ENCODE results near the gene ST6GALNAC6. TPM values are rescaled to one million over a fixed set of nuclear protein-coding genes. Genes with fewer than 3 reads are reported as not detected.

Gene ST6GALNAC6
- total RNA-seq, 1 donor = 85.0 TPM

DNA sequence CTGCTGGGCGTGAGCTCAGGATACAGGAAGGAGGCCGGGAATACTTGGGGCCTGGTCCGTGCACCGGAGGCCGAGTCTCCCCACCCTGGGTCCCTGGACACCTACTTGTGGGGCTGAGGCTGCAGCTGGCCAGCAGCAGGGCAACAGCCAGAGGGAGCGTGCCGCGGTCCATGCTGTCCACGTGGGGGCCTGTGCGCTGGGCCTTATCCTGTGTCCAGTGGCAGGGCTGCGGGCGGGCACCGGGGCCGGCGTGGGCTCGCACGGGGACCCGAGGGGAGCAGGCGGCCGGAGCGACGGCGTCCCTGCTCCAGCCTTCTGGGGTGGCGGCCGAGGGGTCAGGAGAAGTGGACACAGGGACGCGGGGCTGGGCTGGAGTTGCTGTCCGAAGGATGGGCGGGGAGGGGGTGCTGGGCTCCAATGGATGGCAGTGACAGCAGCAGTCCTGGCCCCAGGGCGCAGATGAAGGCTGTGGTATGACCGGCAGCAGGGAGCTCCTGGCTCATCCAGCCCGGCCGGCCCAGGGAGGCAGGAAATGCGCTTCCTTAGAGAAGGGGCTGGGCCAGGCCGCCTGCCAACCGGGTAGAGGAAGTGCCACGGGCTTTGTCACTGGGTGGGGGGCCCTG is 45.1 kb downstream of the ST6GALNAC6 start, which contains the start of gene ENG:
Gene ENG (minus strand): TSS at position 475 of the 623 bp plus-strand sequence. CDS start 303 bp downstream, at position 172.
- peak; percentile 60 for DNase-seq (ENCODE audit: low read depth)
- TF ChIP-seq, protein P1, sequence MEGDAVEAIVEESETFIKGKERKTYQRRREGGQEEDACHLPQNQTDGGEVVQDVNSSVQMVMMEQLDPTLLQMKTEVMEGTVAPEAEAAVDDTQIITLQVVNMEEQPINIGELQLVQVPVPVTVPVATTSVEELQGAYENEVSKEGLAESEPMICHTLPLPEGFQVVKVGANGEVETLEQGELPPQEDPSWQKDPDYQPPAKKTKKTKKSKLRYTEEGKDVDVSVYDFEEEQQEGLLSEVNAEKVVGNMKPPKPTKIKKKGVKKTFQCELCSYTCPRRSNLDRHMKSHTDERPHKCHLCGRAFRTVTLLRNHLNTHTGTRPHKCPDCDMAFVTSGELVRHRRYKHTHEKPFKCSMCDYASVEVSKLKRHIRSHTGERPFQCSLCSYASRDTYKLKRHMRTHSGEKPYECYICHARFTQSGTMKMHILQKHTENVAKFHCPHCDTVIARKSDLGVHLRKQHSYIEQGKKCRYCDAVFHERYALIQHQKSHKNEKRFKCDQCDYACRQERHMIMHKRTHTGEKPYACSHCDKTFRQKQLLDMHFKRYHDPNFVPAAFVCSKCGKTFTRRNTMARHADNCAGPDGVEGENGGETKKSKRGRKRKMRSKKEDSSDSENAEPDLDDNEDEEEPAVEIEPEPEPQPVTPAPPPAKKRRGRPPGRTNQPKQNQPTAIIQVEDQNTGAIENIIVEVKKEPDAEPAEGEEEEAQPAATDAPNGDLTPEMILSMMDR (IDR thresholded peaks at IDR 0.05; ENCODE audit: insufficient read depth, low read length) = peak; percentile 28
- H3K4me3 ChIP-seq (ENCODE audit: low read depth, low read length) = peak within 1 kb of the TSS; percentile 84

DNA sequence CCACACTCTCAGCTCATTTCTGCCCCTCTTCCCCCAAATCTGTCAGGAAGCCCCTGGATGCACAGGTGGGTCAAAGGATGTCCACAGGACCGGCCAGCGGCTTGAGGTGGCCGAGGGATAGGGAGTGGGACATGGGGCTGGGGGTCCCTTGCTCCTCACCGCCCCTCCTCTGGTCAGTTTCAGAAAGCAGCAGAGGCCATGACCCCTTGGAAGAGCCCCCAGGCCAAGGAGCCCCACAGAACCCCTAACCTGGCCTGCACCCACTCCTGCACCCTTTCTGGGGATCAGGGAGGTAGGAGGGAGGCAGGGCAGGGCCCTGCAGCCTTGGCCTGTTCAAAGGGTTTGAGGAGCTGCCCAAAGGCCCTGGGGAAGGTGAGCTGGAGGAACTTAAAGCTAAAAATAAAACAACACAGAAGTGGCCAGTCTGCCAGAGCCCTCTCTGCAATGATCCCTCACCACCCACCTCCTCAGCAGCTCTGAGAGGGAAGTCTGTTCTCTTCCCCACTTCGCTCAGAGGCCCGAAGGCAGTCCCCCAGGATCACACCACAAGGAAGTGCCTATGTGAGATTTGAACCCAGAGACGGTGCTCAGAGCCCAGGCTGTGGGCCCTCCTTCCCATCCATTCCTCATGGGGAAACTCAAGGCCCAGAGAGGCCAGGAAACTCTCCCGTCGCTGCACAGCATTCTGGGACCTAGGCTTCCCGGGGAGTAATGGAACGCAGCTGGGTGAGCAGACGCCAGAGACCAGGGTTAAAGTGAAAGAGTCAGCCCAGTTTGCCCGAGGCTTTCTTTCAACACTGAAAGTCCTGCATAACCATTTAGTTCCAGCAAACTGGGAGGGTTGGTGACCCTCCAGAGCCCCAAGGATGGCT is 45.9 kb downstream of the ST6GALNAC6 start:
- DNase-seq (ENCODE audit: low read depth) = peak; percentile 48
- H3K4me3 ChIP-seq (ENCODE audit: low read depth, low read length) = peak overlapping the region; percentile 84
- TF ChIP-seq, protein P1 (IDR thresholded peaks at IDR 0.05; ENCODE audit: insufficient read depth, low read length) = no peak

DNA sequence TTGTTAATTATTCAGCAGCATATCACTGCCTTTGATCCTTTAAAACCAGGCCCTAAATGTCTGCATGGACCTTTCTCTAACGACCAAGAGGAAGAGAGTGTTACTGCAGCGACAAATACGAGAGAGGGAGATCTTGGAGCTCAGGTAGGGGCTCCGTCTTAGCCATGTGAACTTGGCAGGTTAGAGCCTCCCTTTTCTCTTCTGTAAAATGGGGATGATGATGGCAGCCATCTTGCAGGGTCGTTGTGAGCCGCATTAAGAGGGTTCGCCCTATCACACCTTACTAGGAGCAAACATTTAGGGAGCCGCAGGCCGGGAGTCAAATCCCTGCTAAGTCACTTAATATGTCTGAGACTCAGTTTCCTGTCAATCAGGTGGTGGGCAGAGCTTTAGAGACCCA is 46.6 kb downstream of the ST6GALNAC6 start:
- no peak for DNase-seq (ENCODE audit: low read depth)
- TF ChIP-seq, protein P1 (IDR thresholded peaks at IDR 0.05; ENCODE audit: insufficient read depth, low read length) = no peak
- H3K4me3 ChIP-seq (ENCODE audit: low read depth, low read length) = peak overlapping the region; percentile 84

DNA sequence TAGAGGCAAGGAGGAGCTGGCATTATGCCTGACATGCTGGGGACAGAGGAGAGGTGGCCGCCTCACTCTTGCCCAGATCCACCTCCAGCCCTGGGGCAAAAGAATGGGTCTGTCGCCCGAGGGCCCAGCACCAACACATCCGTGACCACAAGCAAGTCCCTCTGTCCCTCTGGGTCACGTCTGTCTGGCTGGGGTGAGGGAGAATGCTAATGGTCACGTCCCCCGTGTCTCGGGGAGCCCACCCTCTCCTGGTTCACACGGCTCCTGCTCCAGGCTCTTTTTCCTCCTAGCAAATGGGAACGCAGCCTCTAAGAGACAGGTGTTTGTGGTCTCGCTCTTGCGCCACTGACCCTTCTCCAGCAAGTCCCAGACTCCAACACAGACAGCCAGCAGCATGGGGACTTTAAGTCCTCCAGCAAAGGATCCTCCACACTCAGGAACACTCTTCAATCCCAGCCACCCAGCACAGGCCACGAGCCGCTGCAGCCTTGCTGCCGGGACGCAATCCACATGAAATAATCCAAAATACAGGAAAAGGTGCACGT is 49.0 kb downstream of the ST6GALNAC6 start:
- DNase-seq (ENCODE audit: low read depth) = no peak
- TF ChIP-seq, protein P1 (IDR thresholded peaks at IDR 0.05; ENCODE audit: insufficient read depth, low read length) = no peak

DNA sequence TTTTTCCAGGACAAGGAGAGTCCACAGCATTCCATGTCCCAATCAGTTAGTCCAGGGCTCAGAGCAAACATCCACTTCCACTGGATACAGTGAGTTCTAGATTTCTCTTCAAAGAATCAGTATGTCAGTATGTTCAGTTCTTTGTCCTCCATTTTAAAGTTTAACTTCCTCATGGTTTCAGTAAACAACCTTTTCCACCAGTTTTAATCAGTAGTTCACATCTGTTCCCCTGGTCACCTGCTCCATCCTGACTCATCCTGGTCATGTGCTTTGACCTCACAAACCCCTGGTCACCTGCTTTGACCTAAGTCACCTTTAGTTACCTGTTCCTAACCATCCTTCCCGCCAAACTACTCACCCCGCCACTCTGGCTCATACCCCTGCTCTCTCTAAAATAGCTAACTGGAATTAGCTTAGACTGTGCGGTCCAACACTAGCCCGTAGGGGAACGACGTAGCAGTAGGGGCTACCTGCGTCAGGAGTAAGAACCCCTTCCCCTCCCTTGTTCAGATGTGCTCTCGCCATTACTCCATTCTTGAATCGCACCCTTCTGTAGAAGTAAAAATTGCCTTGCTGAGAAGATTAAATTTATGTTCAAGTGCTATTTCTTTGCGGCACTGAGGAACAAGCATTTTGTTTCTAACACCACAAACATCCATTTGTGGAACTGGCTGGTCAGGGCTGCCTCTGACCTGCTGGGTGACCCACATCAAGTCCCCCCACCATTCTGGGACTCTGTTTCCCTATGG is 50.5 kb downstream of the ST6GALNAC6 start:
- TF ChIP-seq, protein P1 (IDR thresholded peaks at IDR 0.05; ENCODE audit: insufficient read depth, low read length) = no peak
- H3K4me3 ChIP-seq (ENCODE audit: low read depth, low read length) = no peak overlapping the region
- DNase-seq (ENCODE audit: low read depth) = no peak

More for the DNA sequence above, 49.0 kb downstream of the ST6GALNAC6 start:
- H3K4me3 ChIP-seq (ENCODE audit: low read depth, low read length) = no peak overlapping the region
